OCI-LY1 (cell line): ENCODE measurements around the gene EPHA2.

Source experiments
- H2AFZ ChIP-seq: fragments of 200-600 bp; sonication (generic), shearing (Covaris generic); 2 replicates; pipeline ENCODE4 v1.6.0; 2014; ENCODE audit warnings: antibody characterized with exemption, mild to moderate bottlenecking, low read length
- H3F3A ChIP-seq: fragments of 200-600 bp; sonication (generic), shearing (Covaris generic); 2 replicates; pipeline ENCODE4 v1.6.0; 2014; ENCODE audit warnings: mild to moderate bottlenecking, antibody characterized with exemption, low read length, moderate library complexity; ENCODE audit not compliant: insufficient read depth
- H3K27ac ChIP-seq: fragments of 200-600 bp; sonication (generic); 2 replicates; pipeline ENCODE4 v1.5.1; 2014; ENCODE audit warnings: low read length, mixed run types, mild to moderate bottlenecking, low read depth; ENCODE audit not compliant: poor library complexity, severe bottlenecking
- H3K27me3 ChIP-seq: fragments of 200-600 bp; sonication (generic); 2 replicates; pipeline ENCODE4 v1.6.0; 2014; ENCODE audit warnings: antibody characterized with exemption, mild to moderate bottlenecking, low read length, moderate library complexity; ENCODE audit not compliant: insufficient read depth
- H3K36me3 ChIP-seq: fragments of 200-600 bp; sonication (generic); 2 replicates; pipeline ENCODE4 v1.6.1; 2014; ENCODE audit warnings: mild to moderate bottlenecking, antibody characterized with exemption, low read length, moderate library complexity, mixed read lengths; ENCODE audit not compliant: insufficient read depth
- H3K4me1 ChIP-seq: fragments of 200-600 bp; sonication (generic); 2 replicates; pipeline ENCODE4 v1.5.1; 2014; ENCODE audit warnings: mild to moderate bottlenecking, low read length, moderate library complexity; ENCODE audit not compliant: insufficient read depth, severe bottlenecking
- H3K4me2 ChIP-seq: fragments of 200-600 bp; sonication (generic), shearing (Covaris generic); 2 replicates; pipeline ENCODE4 v1.6.1; 2014; ENCODE audit warnings: low read length
- H3K4me3 ChIP-seq: fragments of 200-600 bp; sonication (generic); 2 replicates; pipeline ENCODE4 v1.5.1; 2014; ENCODE audit warnings: low read length, low read depth, mild to moderate bottlenecking, mixed read lengths; ENCODE audit not compliant: poor library complexity, severe bottlenecking
- H3K79me2 ChIP-seq: fragments of 200-600 bp; shearing (Covaris generic); 2 replicates; pipeline ENCODE4 v1.6.1; 2016; ENCODE audit warnings: mixed run types, low read length, mixed read lengths; ENCODE audit not compliant: insufficient read depth
- H3K9ac ChIP-seq: fragments of 200-600 bp; sonication (generic), shearing (Covaris generic); 2 replicates; pipeline ENCODE4 v1.6.1; 2014; ENCODE audit warnings: mild to moderate bottlenecking, low read length, mixed read lengths
- H3K9me2 ChIP-seq: fragments of 200-600 bp; sonication (generic), shearing (Covaris generic); 2 replicates; pipeline ENCODE4 v1.6.1; 2014; ENCODE audit warnings: low read depth, mild to moderate bottlenecking, low read length, mixed read lengths
- H3K9me3 ChIP-seq: fragments of 200-600 bp; shearing (Covaris generic); 2 replicates; pipeline ENCODE4 v1.6.1; 2014; ENCODE audit warnings: low read length, mixed read lengths
- H4K20me1 ChIP-seq: fragments of 200-600 bp; sonication (generic), shearing (Covaris generic); 2 replicates; pipeline ENCODE4 v1.6.0; 2016; ENCODE audit warnings: mild to moderate bottlenecking, low read length; ENCODE audit not compliant: insufficient read depth
- EZH2 ChIP-seq: fragments of 200-600 bp; sonication (generic), shearing (Covaris generic); IDR thresholded peaks from 2 replicates; pipeline ENCODE4 v1.8.0; 2017; ENCODE audit warnings: borderline replicate concordance, mixed run types, mild to moderate bottlenecking, antibody characterized with exemption, low read length, moderate library complexity, mixed read lengths
- TF ChIP-seq, protein P1 (sequence below): fragments of 200-600 bp; sonication (generic), shearing (Covaris generic); IDR thresholded peaks from 2 replicates; pipeline ENCODE4 v1.5.1; 2017; ENCODE audit warnings: mild to moderate bottlenecking, antibody characterized with exemption, low read length, moderate library complexity, mixed read lengths

The EPHA2 gene

DNA sequence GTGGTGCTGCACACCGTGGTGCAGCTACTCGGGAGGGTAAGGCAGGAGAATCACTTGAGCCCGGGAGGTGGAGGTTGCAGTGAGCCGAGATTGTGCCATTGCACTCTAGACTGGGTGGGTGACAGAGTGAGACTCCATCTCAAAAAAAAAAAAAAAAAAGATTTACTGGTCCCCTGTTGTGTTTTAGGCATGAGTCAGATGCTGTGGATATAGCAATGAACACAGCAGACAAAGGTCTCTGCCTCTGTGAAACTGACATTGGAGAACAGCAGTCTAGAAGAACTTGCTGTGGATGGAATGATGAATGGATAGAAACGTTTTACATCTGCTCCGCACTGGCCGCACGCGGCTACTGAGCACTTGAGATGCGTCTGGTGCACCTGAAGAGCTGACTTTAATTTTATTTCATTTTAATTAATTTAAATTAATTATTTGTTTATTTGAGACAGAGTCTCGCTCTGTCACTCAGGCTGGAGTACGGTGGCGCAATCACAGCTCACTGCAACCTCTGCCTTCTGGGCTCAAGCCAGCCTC lies 24.5 kb upstream of the EPHA2 start:
- TF ChIP-seq, protein P1, sequence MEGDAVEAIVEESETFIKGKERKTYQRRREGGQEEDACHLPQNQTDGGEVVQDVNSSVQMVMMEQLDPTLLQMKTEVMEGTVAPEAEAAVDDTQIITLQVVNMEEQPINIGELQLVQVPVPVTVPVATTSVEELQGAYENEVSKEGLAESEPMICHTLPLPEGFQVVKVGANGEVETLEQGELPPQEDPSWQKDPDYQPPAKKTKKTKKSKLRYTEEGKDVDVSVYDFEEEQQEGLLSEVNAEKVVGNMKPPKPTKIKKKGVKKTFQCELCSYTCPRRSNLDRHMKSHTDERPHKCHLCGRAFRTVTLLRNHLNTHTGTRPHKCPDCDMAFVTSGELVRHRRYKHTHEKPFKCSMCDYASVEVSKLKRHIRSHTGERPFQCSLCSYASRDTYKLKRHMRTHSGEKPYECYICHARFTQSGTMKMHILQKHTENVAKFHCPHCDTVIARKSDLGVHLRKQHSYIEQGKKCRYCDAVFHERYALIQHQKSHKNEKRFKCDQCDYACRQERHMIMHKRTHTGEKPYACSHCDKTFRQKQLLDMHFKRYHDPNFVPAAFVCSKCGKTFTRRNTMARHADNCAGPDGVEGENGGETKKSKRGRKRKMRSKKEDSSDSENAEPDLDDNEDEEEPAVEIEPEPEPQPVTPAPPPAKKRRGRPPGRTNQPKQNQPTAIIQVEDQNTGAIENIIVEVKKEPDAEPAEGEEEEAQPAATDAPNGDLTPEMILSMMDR = no peak
- TF ChIP-seq EZH2 = no peak
- Histone ChIP-seq H3K4me2 (no peak overlapping the region), H3K36me3 (no peaks in the 10 kb centered on the region), H3K4me1 (peaks cover 12% of the 10 kb centered on the region), H3F3A (no peaks in the 10 kb centered on the region), H3K79me2 (no peaks in the 10 kb centered on the region), H3K27ac (no peak overlapping the region), H3K9me2 (no peaks in the 10 kb centered on the region), H3K9ac (no peak overlapping the region), H3K9me3 (no peaks in the 10 kb centered on the region), H3K4me3 (no peak overlapping the region), H2AFZ (no peak overlapping the region), H4K20me1 (no peaks in the 10 kb centered on the region), H3K27me3 (peaks cover 3% of the 10 kb centered on the region; the same call in 1 of the 2 replicates)

DNA sequence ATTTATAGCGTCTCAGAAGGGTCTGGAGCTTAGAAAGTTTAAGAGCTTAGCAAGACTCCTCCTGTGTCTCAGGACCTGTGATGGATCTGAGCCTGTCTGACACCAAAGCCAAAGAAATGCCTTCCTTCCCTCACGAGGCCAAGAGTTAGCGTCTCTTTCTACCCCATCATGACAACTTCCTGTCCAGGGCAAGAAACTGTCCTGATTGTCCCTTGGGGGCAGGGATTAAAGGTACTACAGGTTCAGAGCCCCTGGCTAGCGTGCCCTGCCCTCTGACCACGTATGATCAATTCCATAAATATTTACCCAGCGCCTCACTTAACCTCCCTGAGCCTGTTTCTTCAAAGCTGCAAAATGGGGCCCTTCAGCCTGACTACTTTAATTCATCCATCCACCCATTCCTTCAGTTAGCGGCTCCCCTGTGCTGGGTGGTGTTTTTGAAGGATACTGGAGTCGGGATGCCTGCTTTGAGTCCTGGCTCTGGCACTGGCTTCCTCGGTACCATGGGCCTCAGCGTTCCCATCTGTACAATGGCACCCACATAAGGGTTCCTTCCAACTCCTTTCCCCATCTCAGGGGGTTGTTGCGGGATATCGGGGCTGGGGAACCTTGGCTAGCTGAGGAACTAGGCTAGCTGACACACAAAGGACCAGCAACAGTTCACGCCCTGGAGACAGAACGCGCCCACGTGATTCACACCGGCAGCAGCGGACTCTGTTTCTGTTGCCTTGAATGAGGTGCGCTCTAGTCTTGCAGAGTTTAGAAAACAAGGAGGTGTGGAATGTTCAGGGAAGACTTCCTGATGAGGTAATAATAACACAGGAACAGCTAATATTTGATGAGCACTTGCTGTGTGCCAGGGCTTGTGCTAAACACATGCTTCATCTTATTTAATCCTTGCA lies 23.0 kb upstream of the EPHA2 start:
- H3K27ac ChIP-seq = no peak overlapping the region
- H3F3A ChIP-seq = no peaks in the 10 kb centered on the region
- H3K27me3 ChIP-seq = peaks cover 3% of the 10 kb centered on the region; the same call in 1 of the 2 replicates
- peaks cover 13% of the 10 kb centered on the region for H3K4me1 ChIP-seq
- H3K9ac ChIP-seq = no peak overlapping the region
- H3K36me3 ChIP-seq = no peaks in the 10 kb centered on the region
- no peaks in the 10 kb centered on the region for H3K79me2 ChIP-seq
- H4K20me1 ChIP-seq = no peaks in the 10 kb centered on the region
- no peak overlapping the region for H3K4me2 ChIP-seq
- TF ChIP-seq, protein P1 = no peak
- no peak for TF ChIP-seq EZH2
- H3K4me3 ChIP-seq = no peak overlapping the region
- no peak overlapping the region for H2AFZ ChIP-seq
- no peaks in the 10 kb centered on the region for H3K9me2 ChIP-seq
- no peaks in the 10 kb centered on the region for H3K9me3 ChIP-seq

- H3K9ac ChIP-seq = no peak overlapping the region
- H3K27me3 ChIP-seq = peaks cover 3% of the 10 kb centered on the region; the same call in 1 of the 2 replicates
- H3K9me3 ChIP-seq = no peaks in the 10 kb centered on the region
- no peaks in the 10 kb centered on the region for H4K20me1 ChIP-seq
- H3K79me2 ChIP-seq = no peaks in the 10 kb centered on the region
- no peak for TF ChIP-seq EZH2
- TF ChIP-seq, protein P1 = no peak
- H3K9me2 ChIP-seq = no peaks in the 10 kb centered on the region
- H3K27ac ChIP-seq = no peak overlapping the region
- H2AFZ ChIP-seq = no peak overlapping the region
- H3K4me3 ChIP-seq = no peak overlapping the region
- H3F3A ChIP-seq = no peaks in the 10 kb centered on the region
- no peak overlapping the region for H3K4me2 ChIP-seq
- H3K36me3 ChIP-seq = no peaks in the 10 kb centered on the region
- H3K4me1 ChIP-seq = peaks cover 13% of the 10 kb centered on the region
Observed at GRCh38 chr1:16177306-16177705, 21.4 kb upstream of the EPHA2 start.
